K562 (cell line): ENCODE measurements around the gene HES3. TPM values are rescaled to one million over a fixed set of nuclear protein-coding genes. Genes with fewer than 3 reads are reported as not detected.

Experiments
- ATF7 ChIP-seq: fragments of 450-650 bp; IDR thresholded peaks from 2 replicates; pipeline ENCODE4 v1.7.1; 2014; ENCODE audit warnings: mild to moderate bottlenecking, moderate library complexity
- CC2D1A ChIP-seq: fragments of 450-650 bp; IDR thresholded peaks from 2 replicates; pipeline ENCODE4 v1.6.1; 2017; ENCODE audit warnings: mild to moderate bottlenecking
- DIDO1 ChIP-seq: fragments of 450-650 bp; IDR thresholded peaks from 2 replicates; pipeline ENCODE4 v1.6.1; 2016; ENCODE audit warnings: low read depth, missing biosample characterization, missing genetic modification characterization
- HDAC6 ChIP-seq: IDR thresholded peaks from 2 replicates; pipeline ENCODE4 v1.6.1; 2012; ENCODE audit warnings: low read depth, mild to moderate bottlenecking, control low read depth, inconsistent platforms, low read length, moderate library complexity
- KDM2B ChIP-seq: fragments of 250-450 bp; sonication (Bioruptor Pico); IDR thresholded peaks from 2 replicates; pipeline ENCODE4 v1.8.0; 2021; ENCODE audit warnings: mild to moderate bottlenecking, moderate library complexity
- LARP7 ChIP-seq: fragments of 450-650 bp; IDR thresholded peaks from 2 replicates; pipeline ENCODE4 v1.6.1; 2016
- PHF20 ChIP-seq: fragments of 450-650 bp; IDR thresholded peaks from 2 replicates; pipeline ENCODE4 v1.6.1; 2018; ENCODE audit not compliant: partially characterized antibody
- PTTG1 ChIP-seq: fragments of 450-650 bp; IDR thresholded peaks from 2 replicates; pipeline ENCODE4 v1.6.1; 2016; ENCODE audit warnings: low read depth, mild to moderate bottlenecking, missing genetic modification characterization, missing compliant biosample characterization
- RBM25 ChIP-seq: fragments of 200-400 bp; formaldehyde crosslinking; IDR thresholded peaks from 2 replicates; pipeline ENCODE4 v1.6.1; 2018; ENCODE audit warnings: low read length, low read depth, moderate library complexity; ENCODE audit not compliant: severe bottlenecking
- SMARCE1 ChIP-seq: fragments of 450-650 bp; IDR thresholded peaks from 2 replicates; pipeline ENCODE4 v1.7.1; 2016; ENCODE audit warnings: mild to moderate bottlenecking
- SRSF7 ChIP-seq: fragments of 200-400 bp; formaldehyde crosslinking; optimal IDR thresholded peaks from 2 replicates; pipeline ENCODE3; 2017; ENCODE audit warnings: mild to moderate bottlenecking, low read depth, low read length
- ZNF224 ChIP-seq: sonication (generic); formaldehyde crosslinking; IDR thresholded peaks from 2 replicates; pipeline ENCODE4 v1.8.0; 2022; ENCODE audit warnings: mild to moderate bottlenecking, missing genetic modification reagents
- ZNF232 ChIP-seq: sonication (generic); formaldehyde crosslinking; IDR thresholded peaks from 2 replicates; pipeline ENCODE4 v1.8.0; 2022; ENCODE audit warnings: mild to moderate bottlenecking, missing genetic modification reagents
- ZNF3 ChIP-seq: fragments of 250-450 bp; sonication (Bioruptor Pico); IDR thresholded peaks from 2 replicates; pipeline ENCODE4 v1.5.0; 2021; ENCODE audit warnings: mild to moderate bottlenecking, moderate library complexity
- ZNF347 ChIP-seq: fragments of 450-650 bp; formaldehyde crosslinking; IDR thresholded peaks from 2 replicates; pipeline ENCODE4 v1.4.0; 2020; ENCODE audit warnings: low read depth, mild to moderate bottlenecking, moderate library complexity
- ZNF551 ChIP-seq: fragments of 250-450 bp; sonication (Bioruptor Pico); IDR thresholded peaks from 2 replicates; pipeline ENCODE4 v1.5.0; 2021; ENCODE audit warnings: mild to moderate bottlenecking, moderate library complexity
- polyA plus RNA-seq, 8 experiments: library from polyadenylated mRNA; depleted of rRNA in 4 of 8; stranded (reverse) in 5 of 8; unstranded in 3 of 8; fragments of >200 nt; fragmentation: Nextera tagmentation in 2 of 8; fragmentation: Illumina TruSeq in 1 of 8; extraction: Ambion mirVana in 2 of 8; extraction: Trizol in 1 of 8; gene quantifications; 2 replicates each; pipeline versions ENCODE4 v1.2.1 to v1.2.3, GENCODE V29; 2011 to 2014; ENCODE audit warnings: inconsistent platforms in 1 of 8, missing spikeins in 1 of 8
- total RNA-seq, 7 experiments: library from RNA; depleted of rRNA in 6 of 7; stranded (reverse); fragments of >200 nt in 6 of 7; fragmentation: Illumina TruSeq in 2 of 7; extraction: Trizol in 2 of 7; gene quantifications; 2 replicates each; pipeline versions ENCODE4 v1.2.1 to v1.2.3, GENCODE V29; 2011 to 2021; ENCODE audit warnings: low replicate concordance in 1 of 7
- TF ChIP-seq, protein P1 (sequence below): fragments of 250-450 bp; sonication (Bioruptor Pico); IDR thresholded peaks from 2 replicates; pipeline ENCODE4 v1.5.0; 2021
- TF ChIP-seq, protein P2 (sequence below): fragments of 450-650 bp; IDR thresholded peaks from one replicate; pipeline ENCODE4 v1.6.1; 2018; ENCODE audit warnings: mild to moderate bottlenecking, moderate library complexity; ENCODE audit not compliant: partially characterized antibody
- TF ChIP-seq, protein P3 (sequence below): fragments of 250-450 bp; sonication (Bioruptor Pico); IDR thresholded peaks from 2 replicates; pipeline ENCODE4 v1.8.0; 2022; ENCODE audit warnings: moderate library complexity, mild to moderate bottlenecking, inconsistent platforms
- TF ChIP-seq, protein P4 (sequence below): fragments of 450-650 bp; formaldehyde crosslinking; IDR thresholded peaks from 2 replicates; pipeline ENCODE4 v1.4.0; 2022; ENCODE audit warnings: missing genetic modification characterization
- TF ChIP-seq, protein P5 (sequence below): sonication (generic); formaldehyde crosslinking; IDR thresholded peaks from 2 replicates; pipeline ENCODE4 v1.9.0; 2022; ENCODE audit warnings: mild to moderate bottlenecking, missing genetic modification reagents
- TF ChIP-seq, protein P6 (sequence below): IDR thresholded peaks from 2 replicates; pipeline ENCODE4 v1.6.1; 2011; ENCODE audit warnings: borderline replicate concordance, low read depth, mild to moderate bottlenecking, moderate library complexity, low read length; ENCODE audit not compliant: insufficient read depth, poor library complexity, severe bottlenecking

The HES3 gene
- total and polyA plus RNA-seq, 9 of the 15 experiments (the other 6 are each of a cell fraction or from before 2014, with no cell fraction given), result not detected

DNA sequence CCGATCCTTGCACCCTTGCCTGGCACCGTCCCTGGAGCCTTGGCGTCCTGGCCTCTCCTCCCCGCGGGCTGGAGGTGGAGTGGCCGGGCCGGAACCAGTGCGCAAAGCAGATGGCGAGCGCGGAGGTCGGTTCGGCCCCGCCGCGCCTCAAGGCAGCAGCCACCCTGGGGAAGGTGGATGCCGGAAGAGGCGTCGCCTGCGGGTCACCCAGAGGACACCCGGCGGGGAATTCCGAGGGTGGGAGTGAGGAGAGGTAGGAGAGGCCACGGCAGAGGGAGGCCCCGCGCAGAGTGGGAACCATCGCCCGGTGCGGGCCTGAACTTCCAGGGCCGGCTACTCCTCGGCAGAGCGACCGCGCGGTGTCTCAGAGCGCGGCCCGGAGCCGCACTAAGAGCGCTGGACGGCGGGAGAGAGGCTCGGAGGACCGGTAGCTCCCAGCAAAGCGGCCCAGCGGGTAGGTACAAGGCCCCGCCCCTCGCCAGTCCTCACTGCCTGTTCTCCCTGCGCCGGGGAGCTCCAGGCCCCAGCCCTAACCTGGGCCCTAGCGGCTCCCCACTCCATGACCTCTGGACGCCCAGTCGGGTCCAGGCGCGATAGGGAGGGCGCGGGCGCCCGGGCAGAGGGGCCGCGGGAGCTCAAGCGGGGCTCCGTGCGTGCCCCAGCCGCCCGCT, 38.0 kb upstream of the HES3 start, which contains the start of gene RNF207 (continued):
- TF ChIP-seq, protein P1, sequence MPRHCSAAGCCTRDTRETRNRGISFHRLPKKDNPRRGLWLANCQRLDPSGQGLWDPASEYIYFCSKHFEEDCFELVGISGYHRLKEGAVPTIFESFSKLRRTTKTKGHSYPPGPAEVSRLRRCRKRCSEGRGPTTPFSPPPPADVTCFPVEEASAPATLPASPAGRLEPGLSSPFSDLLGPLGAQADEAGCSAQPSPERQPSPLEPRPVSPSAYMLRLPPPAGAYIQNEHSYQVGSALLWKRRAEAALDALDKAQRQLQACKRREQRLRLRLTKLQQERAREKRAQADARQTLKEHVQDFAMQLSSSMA (CRISPR knock-in tag), result no peak
- TF ChIP-seq ZNF3 (CRISPR knock-in tag), result no peak
- no peak for TF ChIP-seq DIDO1 (tag)
- no peak for TF ChIP-seq KDM2B
- TF ChIP-seq HDAC6, result no peak
- TF ChIP-seq ZNF224, result no peak
- TF ChIP-seq, protein P2, sequence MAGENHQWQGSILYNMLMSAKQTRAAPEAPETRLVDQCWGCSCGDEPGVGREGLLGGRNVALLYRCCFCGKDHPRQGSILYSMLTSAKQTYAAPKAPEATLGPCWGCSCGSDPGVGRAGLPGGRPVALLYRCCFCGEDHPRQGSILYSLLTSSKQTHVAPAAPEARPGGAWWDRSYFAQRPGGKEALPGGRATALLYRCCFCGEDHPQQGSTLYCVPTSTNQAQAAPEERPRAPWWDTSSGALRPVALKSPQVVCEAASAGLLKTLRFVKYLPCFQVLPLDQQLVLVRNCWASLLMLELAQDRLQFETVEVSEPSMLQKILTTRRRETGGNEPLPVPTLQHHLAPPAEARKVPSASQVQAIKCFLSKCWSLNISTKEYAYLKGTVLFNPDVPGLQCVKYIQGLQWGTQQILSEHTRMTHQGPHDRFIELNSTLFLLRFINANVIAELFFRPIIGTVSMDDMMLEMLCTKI, result no peak
- 0 out of 2 replicates have a peak, but pooled peaks have one; percentile 24 for TF ChIP-seq ATF7
- TF ChIP-seq, protein P3, sequence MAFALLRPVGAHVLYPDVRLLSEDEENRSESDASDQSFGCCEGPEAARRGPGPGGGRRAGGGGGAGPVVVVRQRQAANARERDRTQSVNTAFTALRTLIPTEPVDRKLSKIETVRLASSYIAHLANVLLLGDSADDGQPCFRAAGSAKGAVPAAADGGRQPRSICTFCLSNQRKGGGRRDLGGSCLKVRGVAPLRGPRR (CRISPR knock-in tag), result no peak
- TF ChIP-seq PTTG1 (tag), result no peak
- TF ChIP-seq SRSF7, result no peak
- TF ChIP-seq RBM25, result no peak
- TF ChIP-seq PHF20, result no peak
- no peak for TF ChIP-seq ZNF347 (CRISPR knock-in tag)
- TF ChIP-seq, protein P4, sequence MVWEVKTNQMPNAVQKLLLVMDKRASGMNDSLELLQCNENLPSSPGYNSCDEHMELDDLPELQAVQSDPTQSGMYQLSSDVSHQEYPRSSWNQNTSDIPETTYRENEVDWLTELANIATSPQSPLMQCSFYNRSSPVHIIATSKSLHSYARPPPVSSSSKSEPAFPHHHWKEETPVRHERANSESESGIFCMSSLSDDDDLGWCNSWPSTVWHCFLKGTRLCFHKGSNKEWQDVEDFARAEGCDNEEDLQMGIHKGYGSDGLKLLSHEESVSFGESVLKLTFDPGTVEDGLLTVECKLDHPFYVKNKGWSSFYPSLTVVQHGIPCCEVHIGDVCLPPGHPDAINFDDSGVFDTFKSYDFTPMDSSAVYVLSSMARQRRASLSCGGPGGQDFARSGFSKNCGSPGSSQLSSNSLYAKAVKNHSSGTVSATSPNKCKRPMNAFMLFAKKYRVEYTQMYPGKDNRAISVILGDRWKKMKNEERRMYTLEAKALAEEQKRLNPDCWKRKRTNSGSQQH (CRISPR knock-in tag), result no peak
- TF ChIP-seq SMARCE1, result no peak
- TF ChIP-seq CC2D1A, result no peak
- TF ChIP-seq, protein P5, sequence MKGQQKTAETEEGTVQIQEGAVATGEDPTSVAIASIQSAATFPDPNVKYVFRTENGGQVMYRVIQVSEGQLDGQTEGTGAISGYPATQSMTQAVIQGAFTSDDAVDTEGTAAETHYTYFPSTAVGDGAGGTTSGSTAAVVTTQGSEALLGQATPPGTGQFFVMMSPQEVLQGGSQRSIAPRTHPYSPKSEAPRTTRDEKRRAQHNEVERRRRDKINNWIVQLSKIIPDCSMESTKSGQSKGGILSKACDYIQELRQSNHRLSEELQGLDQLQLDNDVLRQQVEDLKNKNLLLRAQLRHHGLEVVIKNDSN (CRISPR knock-in tag), result no peak
- TF ChIP-seq, protein P6, sequence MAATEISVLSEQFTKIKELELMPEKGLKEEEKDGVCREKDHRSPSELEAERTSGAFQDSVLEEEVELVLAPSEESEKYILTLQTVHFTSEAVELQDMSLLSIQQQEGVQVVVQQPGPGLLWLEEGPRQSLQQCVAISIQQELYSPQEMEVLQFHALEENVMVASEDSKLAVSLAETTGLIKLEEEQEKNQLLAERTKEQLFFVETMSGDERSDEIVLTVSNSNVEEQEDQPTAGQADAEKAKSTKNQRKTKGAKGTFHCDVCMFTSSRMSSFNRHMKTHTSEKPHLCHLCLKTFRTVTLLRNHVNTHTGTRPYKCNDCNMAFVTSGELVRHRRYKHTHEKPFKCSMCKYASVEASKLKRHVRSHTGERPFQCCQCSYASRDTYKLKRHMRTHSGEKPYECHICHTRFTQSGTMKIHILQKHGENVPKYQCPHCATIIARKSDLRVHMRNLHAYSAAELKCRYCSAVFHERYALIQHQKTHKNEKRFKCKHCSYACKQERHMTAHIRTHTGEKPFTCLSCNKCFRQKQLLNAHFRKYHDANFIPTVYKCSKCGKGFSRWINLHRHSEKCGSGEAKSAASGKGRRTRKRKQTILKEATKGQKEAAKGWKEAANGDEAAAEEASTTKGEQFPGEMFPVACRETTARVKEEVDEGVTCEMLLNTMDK, result no peak
- no peak for TF ChIP-seq LARP7
- no peak for TF ChIP-seq ZNF232 (CRISPR knock-in tag)
- TF ChIP-seq ZNF551 (CRISPR knock-in tag), result no peak
